Gastroesophageal sphincter (tissue), 3 donors: Measurements from ENCODE around the gene MPND.

Source experiments
- CTCF ChIP-seq, 4 experiments: fragments of 200-600 bp in 2 of 4; fragments of 450-650 bp in 2 of 4; sonication (generic) in 1 of 4; IDR thresholded peaks; one replicate each; pipeline ENCODE4 v1.5.1; 2017 to 2019; ENCODE audit warnings: antibody characterized with exemption in 4 of 4, mild to moderate bottlenecking in 2 of 4, moderate library complexity in 2 of 4
- EP300 ChIP-seq: sonication (generic); formaldehyde crosslinking; IDR thresholded peaks from one replicate; pipeline ENCODE4 v1.6.1; 2017; ENCODE audit warnings: antibody characterized with exemption, mild to moderate bottlenecking

GRCh38 chr19:4367781-4368127 lies 24.4 kb downstream of the MPND start:
- no peak for TF ChIP-seq CTCF (IDR thresholded peaks at IDR 0.05)
- TF ChIP-seq EP300, result no peak
